ENCODE measurements around the gene RHBDD3. TPM values are rescaled to one million over a fixed set of nuclear protein-coding genes. Genes with fewer than 3 reads are reported as not detected.
"Not testable (repeated sequence)": the region's sequence is repeated elsewhere in the genome, so short reads cannot be mapped to it uniquely, and the experiment has no call there.

The RHBDD3 gene
- total and polyA plus RNA-seq, 2 donors (not counting 1 experiment from before 2014, with no cell fraction given) = 11.9 to 12.5 TPM

DNA sequence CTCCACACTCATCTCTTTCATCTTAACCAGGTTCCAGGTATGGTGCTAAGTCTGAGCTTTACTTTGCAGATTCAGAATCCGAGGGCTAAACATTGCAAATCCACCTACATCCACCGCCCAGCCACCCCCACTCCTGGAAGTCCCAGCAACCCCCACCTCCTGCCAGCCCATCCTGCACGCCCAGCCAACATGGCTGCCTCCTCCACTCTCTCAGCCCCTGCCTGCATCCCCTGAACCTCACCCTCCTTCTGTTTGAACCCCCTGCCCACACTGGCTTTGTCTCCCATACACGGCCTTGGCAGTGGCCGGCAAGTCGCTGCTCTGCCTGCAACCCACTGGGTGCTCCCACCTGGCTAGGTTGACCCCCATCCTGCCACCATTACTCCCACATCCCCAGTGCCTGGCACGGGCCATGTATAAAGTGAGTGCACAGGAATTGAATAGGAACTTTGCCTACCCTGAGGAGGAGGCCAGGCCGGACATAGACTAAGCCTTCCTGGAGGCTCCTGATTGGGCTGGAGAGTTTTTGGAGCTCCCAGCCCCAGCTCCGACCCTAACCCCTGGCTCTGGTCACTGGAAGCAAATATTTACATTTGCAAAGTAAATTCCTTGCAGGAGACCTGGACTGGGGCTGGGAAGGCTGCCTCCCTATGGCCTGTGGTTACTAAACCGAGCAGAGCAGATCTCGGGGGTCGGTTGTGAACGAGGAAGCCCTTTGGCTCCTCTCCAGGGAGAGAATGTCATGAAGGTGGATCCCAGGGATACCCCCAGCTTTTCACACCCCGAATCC is 47.7 kb downstream of the RHBDD3 start:
- H3K36me3 ChIP-seq (replicated peaks in 1 of 2; ENCODE audit: control extremely low read depth in 1 of 2, control insufficient read depth in 1 of 2, extremely low read depth in 1 of 2, insufficient read depth in 2 of 2, low read length in 1 of 2) = no peaks in the 10 kb centered on the region
- Mint-ChIP-seq H3K9me3 (ENCODE audit: insufficient read depth) (no peaks in the 10 kb centered on the region), H3K27me3 (peaks cover 29% of the 10 kb centered on the region), H3K4me1 (no peaks in the 10 kb centered on the region), H3K27ac (no peak overlapping the region), H3K4me3 (no peak overlapping the region)
- ChIA-PET POLR2A (no interaction called here), CTCF (no interaction called here)
- TF ChIP-seq EZH2 (IDR thresholded peaks at IDR 0.05; ENCODE audit: borderline replicate concordance, insufficient read depth, low read depth, low read length, poor library complexity, severe bottlenecking) = no peak
- TF ChIP-seq, protein P1, sequence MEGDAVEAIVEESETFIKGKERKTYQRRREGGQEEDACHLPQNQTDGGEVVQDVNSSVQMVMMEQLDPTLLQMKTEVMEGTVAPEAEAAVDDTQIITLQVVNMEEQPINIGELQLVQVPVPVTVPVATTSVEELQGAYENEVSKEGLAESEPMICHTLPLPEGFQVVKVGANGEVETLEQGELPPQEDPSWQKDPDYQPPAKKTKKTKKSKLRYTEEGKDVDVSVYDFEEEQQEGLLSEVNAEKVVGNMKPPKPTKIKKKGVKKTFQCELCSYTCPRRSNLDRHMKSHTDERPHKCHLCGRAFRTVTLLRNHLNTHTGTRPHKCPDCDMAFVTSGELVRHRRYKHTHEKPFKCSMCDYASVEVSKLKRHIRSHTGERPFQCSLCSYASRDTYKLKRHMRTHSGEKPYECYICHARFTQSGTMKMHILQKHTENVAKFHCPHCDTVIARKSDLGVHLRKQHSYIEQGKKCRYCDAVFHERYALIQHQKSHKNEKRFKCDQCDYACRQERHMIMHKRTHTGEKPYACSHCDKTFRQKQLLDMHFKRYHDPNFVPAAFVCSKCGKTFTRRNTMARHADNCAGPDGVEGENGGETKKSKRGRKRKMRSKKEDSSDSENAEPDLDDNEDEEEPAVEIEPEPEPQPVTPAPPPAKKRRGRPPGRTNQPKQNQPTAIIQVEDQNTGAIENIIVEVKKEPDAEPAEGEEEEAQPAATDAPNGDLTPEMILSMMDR (IDR thresholded peaks at IDR 0.05) = no peak
- intact Hi-C loops (cut with micrococcal nuclease) = no loop called here
- no peaks in the 10 kb centered on the region for H3K9me3 ChIP-seq (ENCODE audit: control extremely low read depth in 1 of 3, control insufficient read depth in 2 of 3, insufficient read depth in 1 of 3, low read length in 2 of 3)
- DNase-seq = no peak
- H3K9ac ChIP-seq (ENCODE audit: low read length) = no peak overlapping the region
- H3K4me3 ChIP-seq (ENCODE audit: control extremely low read depth in 1 of 5, extremely low read depth in 1 of 5, insufficient read depth in 1 of 5, low read depth in 2 of 5, low read length in 4 of 5) = no peak overlapping the region
- no peak overlapping the region for H3K27ac ChIP-seq (ENCODE audit: low read length in 2 of 2)
- no peaks in the 10 kb centered on the region for H3K79me2 ChIP-seq (ENCODE audit: control insufficient read depth, insufficient read depth, low read length)
- no peaks in the 10 kb centered on the region for H4K20me1 ChIP-seq (ENCODE audit: control insufficient read depth, insufficient read depth, low read length, poor library complexity, severe bottlenecking)
- no peak overlapping the region for H2AFZ ChIP-seq (ENCODE audit: insufficient read depth, low read depth, low read length, poor library complexity, severe bottlenecking)
- no peak for ATAC-seq (ENCODE audit: low read depth)
- 93% methylated on average over 12 of the region's 14 CpGs for WGBS (ENCODE audit: insufficient coverage)
- no peak overlapping the region for H3K4me2 ChIP-seq (replicated peaks; ENCODE audit: low read depth, low read length, poor library complexity, severe bottlenecking)
- H3K27me3 ChIP-seq (replicated peaks in 1 of 4; ENCODE audit: control extremely low read depth in 1 of 4, control insufficient read depth in 3 of 4, insufficient read depth in 4 of 4, low read length in 3 of 4) = peaks cover 0 to 11% (median 0%) of the 10 kb centered on the region in 4 experiments
- no peaks in the 10 kb centered on the region for H3K4me1 ChIP-seq (ENCODE audit: control insufficient read depth in 2 of 2, insufficient read depth in 2 of 2, low read length in 2 of 2)

DNA sequence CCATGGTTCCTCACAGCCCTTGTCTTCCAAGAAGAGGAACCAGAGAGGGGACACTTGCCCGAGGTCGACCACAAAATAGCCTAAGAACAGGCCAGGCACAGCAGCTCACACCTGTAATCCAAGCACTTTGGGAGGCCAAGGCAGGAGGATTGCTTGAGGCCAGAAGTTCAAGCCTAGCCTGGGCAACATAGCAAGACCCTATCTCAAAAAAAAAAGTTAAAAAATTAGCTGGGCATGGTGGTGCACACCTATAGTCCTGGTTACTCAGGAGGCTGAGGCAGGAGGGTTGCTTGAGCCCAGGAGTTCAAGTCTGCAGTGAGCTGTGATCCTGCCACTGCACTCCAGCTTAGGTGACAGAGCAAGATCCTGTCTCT is 48.4 kb downstream of the RHBDD3 start:
- peaks cover 0 to 15% (median 0%) of the 10 kb centered on the region in 4 experiments for H3K27me3 ChIP-seq (replicated peaks in 1 of 4; ENCODE audit: control extremely low read depth in 1 of 4, control insufficient read depth in 3 of 4, insufficient read depth in 4 of 4, low read length in 3 of 4)
- H3K9me3 ChIP-seq (ENCODE audit: control extremely low read depth in 1 of 3, control insufficient read depth in 2 of 3, insufficient read depth in 1 of 3, low read length in 2 of 3); DNase-seq; H3K4me3 ChIP-seq (ENCODE audit: control extremely low read depth in 1 of 5, extremely low read depth in 1 of 5, insufficient read depth in 1 of 5, low read depth in 2 of 5, low read length in 4 of 5); H3K79me2 ChIP-seq (ENCODE audit: control insufficient read depth, insufficient read depth, low read length); H3K27ac Mint-ChIP-seq; CTCF ChIA-PET; H4K20me1 ChIP-seq (ENCODE audit: control insufficient read depth, insufficient read depth, low read length, poor library complexity, severe bottlenecking); H3K4me2 ChIP-seq (replicated peaks; ENCODE audit: low read depth, low read length, poor library complexity, severe bottlenecking); H2AFZ ChIP-seq (ENCODE audit: insufficient read depth, low read depth, low read length, poor library complexity, severe bottlenecking); H3K27ac ChIP-seq (ENCODE audit: low read length in 2 of 2); H3K4me1 Mint-ChIP-seq; intact Hi-C loops (cut with micrococcal nuclease); H3K4me3 Mint-ChIP-seq; H3K9me3 Mint-ChIP-seq (ENCODE audit: insufficient read depth); H3K9ac ChIP-seq (ENCODE audit: low read length); H3K36me3 ChIP-seq (replicated peaks in 1 of 2; ENCODE audit: control extremely low read depth in 1 of 2, control insufficient read depth in 1 of 2, extremely low read depth in 1 of 2, insufficient read depth in 2 of 2, low read length in 1 of 2); ATAC-seq (ENCODE audit: low read depth); H3K4me1 ChIP-seq (ENCODE audit: control insufficient read depth in 2 of 2, insufficient read depth in 2 of 2, low read length in 2 of 2); POLR2A ChIA-PET: not testable (repeated sequence)
- peaks cover 29% of the 10 kb centered on the region for H3K27me3 Mint-ChIP-seq
- WGBS (ENCODE audit: insufficient coverage) = 72% methylated on average over 2 of the region's 2 CpGs

All from B cell (primary cell).